Measurements from ENCODE around the gene HOXA6. TPM values are rescaled to one million over a fixed set of nuclear protein-coding genes. Genes with fewer than 3 reads are reported as not detected.

Gene HOXA6
- total RNA-seq, 6 experiments from 2014 or later = not detected

- Histone ChIP-seq H3K4me3 (peak overlapping the region; percentile 27 to 40 (median 31)), H3K9me3 (no peaks in the 10 kb centered on the region), H3K4me1 (peaks cover 0 to 4% (median 0%) of the 10 kb centered on the region in 4 donors), H3K27me3 (peaks cover 0 to 15% of the 10 kb centered on the region in 2 donors), H3K27ac (peak overlapping the region; percentile 60 to 83 (median 60)), H3K36me3 (no peaks in the 10 kb centered on the region)
- TF ChIP-seq, protein P1, sequence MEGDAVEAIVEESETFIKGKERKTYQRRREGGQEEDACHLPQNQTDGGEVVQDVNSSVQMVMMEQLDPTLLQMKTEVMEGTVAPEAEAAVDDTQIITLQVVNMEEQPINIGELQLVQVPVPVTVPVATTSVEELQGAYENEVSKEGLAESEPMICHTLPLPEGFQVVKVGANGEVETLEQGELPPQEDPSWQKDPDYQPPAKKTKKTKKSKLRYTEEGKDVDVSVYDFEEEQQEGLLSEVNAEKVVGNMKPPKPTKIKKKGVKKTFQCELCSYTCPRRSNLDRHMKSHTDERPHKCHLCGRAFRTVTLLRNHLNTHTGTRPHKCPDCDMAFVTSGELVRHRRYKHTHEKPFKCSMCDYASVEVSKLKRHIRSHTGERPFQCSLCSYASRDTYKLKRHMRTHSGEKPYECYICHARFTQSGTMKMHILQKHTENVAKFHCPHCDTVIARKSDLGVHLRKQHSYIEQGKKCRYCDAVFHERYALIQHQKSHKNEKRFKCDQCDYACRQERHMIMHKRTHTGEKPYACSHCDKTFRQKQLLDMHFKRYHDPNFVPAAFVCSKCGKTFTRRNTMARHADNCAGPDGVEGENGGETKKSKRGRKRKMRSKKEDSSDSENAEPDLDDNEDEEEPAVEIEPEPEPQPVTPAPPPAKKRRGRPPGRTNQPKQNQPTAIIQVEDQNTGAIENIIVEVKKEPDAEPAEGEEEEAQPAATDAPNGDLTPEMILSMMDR (IDR thresholded peaks at IDR 0.05) = no peak
- TF ChIP-seq POLR2A (IDR thresholded peaks at IDR 0.05) = peak; percentile 34
- intact Hi-C loops (cut with DNase I) = no loop called here
- 29% methylated on average over 18 of the region's 57 CpGs for WGBS (ENCODE audit: insufficient coverage, low coverage, low lambda C conversion rate, missing lambda C conversion rate)
- DNase-seq (peak; percentile 61 to 69 (median 63)), ATAC-seq (peak; percentile 48 to 59 (median 52))
These were observed 34.3 kb downstream of the HOXA6 start for GRCh38 chr7:27112955-27113949.

DNA sequence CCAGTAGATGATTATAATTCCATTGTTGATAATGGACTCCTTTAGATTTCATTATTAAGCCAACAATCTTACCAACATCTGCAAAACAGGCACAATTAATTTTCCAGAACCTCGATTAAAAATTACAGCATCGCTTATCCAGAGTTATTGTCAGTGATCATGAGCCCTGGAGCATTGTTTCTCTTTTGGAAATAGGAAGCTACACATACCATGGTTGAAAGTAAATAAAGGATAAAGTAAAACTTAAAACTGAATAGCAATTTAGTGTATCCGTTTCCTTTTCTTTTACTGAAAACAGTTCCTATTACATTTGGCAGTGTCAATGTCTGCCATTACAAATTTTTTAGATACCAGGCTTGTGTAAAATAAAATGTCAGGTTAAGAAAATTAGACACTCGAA lies 35.2 kb downstream of the HOXA6 start:
- intact Hi-C loops (cut with DNase I) = no loop called here
- H3K36me3 ChIP-seq = no peaks in the 10 kb centered on the region
- peak overlapping the region in 1 of 3 donors; percentile 60 for H3K27ac ChIP-seq
- H3K27me3 ChIP-seq = peaks cover 0 to 13% of the 10 kb centered on the region in 2 donors
- peaks cover 0 to 4% (median 0%) of the 10 kb centered on the region in 4 donors for H3K4me1 ChIP-seq
- DNase-seq (no peak), ATAC-seq (no peak)
- no peak for TF ChIP-seq POLR2A (IDR thresholded peaks at IDR 0.05)
- TF ChIP-seq, protein P1 (IDR thresholded peaks at IDR 0.05) = no peak
- H3K4me3 ChIP-seq = no peak overlapping the region
- WGBS (ENCODE audit: insufficient coverage, low coverage, low lambda C conversion rate, missing lambda C conversion rate) = 34% methylated on average over 4 of the region's 4 CpGs
- no peaks in the 10 kb centered on the region for H3K9me3 ChIP-seq

GRCh38 chr7:27111751-27112277 lies 35.8 kb downstream of the HOXA6 start:
- Histone ChIP-seq H3K4me1 (peaks cover 0 to 4% (median 0%) of the 10 kb centered on the region in 4 donors), H3K27me3 (peaks cover 0 to 13% of the 10 kb centered on the region in 2 donors), H3K27ac (peak overlapping the region in 1 of 3 donors; percentile 25), H3K4me3 (no peak overlapping the region), H3K9me3 (no peaks in the 10 kb centered on the region), H3K36me3 (no peaks in the 10 kb centered on the region)
- ATAC-seq = no peak
- no peak for TF ChIP-seq POLR2A (IDR thresholded peaks at IDR 0.05)
- TF ChIP-seq, protein P1 (IDR thresholded peaks at IDR 0.05) = no peak
- WGBS (ENCODE audit: insufficient coverage, low coverage, low lambda C conversion rate, missing lambda C conversion rate) = 17% methylated on average over 4 of the region's 4 CpGs
- DNase-seq = no peak
- intact Hi-C loops (cut with DNase I) = no loop called here

- ATAC-seq (no peak), DNase-seq (no peak)
These were observed 36.4 kb downstream of the HOXA6 start for GRCh38 chr7:27111042-27111750.

More at GRCh38 chr7:27111042-27111750, 36.4 kb downstream of the HOXA6 start:
- peaks cover 0 to 13% of the 10 kb centered on the region in 2 donors for H3K27me3 ChIP-seq
- intact Hi-C loops (cut with DNase I) = no loop called here
- TF ChIP-seq POLR2A (IDR thresholded peaks at IDR 0.05) = no peak
- TF ChIP-seq, protein P1 (IDR thresholded peaks at IDR 0.05) = no peak
- H3K36me3 ChIP-seq = no peaks in the 10 kb centered on the region
- H3K4me3 ChIP-seq = no peak overlapping the region
- H3K9me3 ChIP-seq = no peaks in the 10 kb centered on the region
- 19% methylated on average over 3 of the region's 6 CpGs for WGBS (ENCODE audit: insufficient coverage, low coverage, low lambda C conversion rate, missing lambda C conversion rate)
- peaks cover 0 to 4% (median 0%) of the 10 kb centered on the region in 4 donors for H3K4me1 ChIP-seq
- H3K27ac ChIP-seq = peak overlapping the region in 2 of 3 donors; percentile 25 to 65
